GM06990 (cell line): ENCODE measurements around the gene NUP214.
"Not testable (repeated sequence)": the region's sequence is repeated elsewhere in the genome, so short reads cannot be mapped to it uniquely, and the experiment has no call there.

ENCODE experiments used
- DNase-seq: peaks from one replicate; pipeline ENCODE4 v3.0.0-alpha.2; 2011; ENCODE audit not compliant: insufficient read length; ENCODE audit errors: extremely low read depth
- H3K27me3 ChIP-seq: replicated peaks from 2 replicates; pipeline ENCODE4 v1.6.0; 2011; ENCODE audit warnings: low read length; ENCODE audit not compliant: control insufficient read depth, insufficient read depth
- H3K36me3 ChIP-seq: 2 replicates; pipeline ENCODE4 v1.5.1; 2011; ENCODE audit warnings: low read length; ENCODE audit not compliant: control insufficient read depth, insufficient read depth
- H3K4me3 ChIP-seq: replicated peaks from 2 replicates; pipeline ENCODE4 v1.5.1; 2011; ENCODE audit warnings: low read depth, mild to moderate bottlenecking, control low read depth, low read length
- CTCF ChIP-seq: IDR thresholded peaks from 2 replicates; pipeline ENCODE4 v1.5.1; 2011; ENCODE audit warnings: low read length, control low read depth, mild to moderate bottlenecking, inconsistent platforms; ENCODE audit not compliant: insufficient read depth, poor library complexity, severe bottlenecking

Gene NUP214

GRCh38 chr9:131240047-131240921, 114.9 kb downstream of the NUP214 start:
- H3K4me3 ChIP-seq, result no peak overlapping the region
- no peaks in the 10 kb centered on the region; the same call in 1 of the 2 replicates for H3K36me3 ChIP-seq
- DNase-seq, result no peak
- no peaks in the 10 kb centered on the region for H3K27me3 ChIP-seq
- TF ChIP-seq CTCF, result no peak

GRCh38 chr9:131244331-131244730, 118.9 kb downstream of the NUP214 start:
- not testable (repeated sequence) for DNase-seq, H3K4me3 ChIP-seq, H3K36me3 ChIP-seq

GRCh38 chr9:131246618-131247017, 121.2 kb downstream of the NUP214 start:
- Histone ChIP-seq H3K4me3 (no peak overlapping the region), H3K36me3 (no peaks in the 10 kb centered on the region), H3K27me3 (no peaks in the 10 kb centered on the region)
- TF ChIP-seq CTCF, result no peak
- no peak for DNase-seq

More at GRCh38 chr9:131244331-131244730, 118.9 kb downstream of the NUP214 start:
- H3K27me3 ChIP-seq, result not testable (repeated sequence)

GRCh38 chr9:131252120-131252519, 126.7 kb downstream of the NUP214 start:
- peak overlapping the region; percentile 52 for H3K4me3 ChIP-seq
- H3K36me3 ChIP-seq, result no peaks in the 10 kb centered on the region
- DNase-seq, result no peak
- no peaks in the 10 kb centered on the region for H3K27me3 ChIP-seq
- TF ChIP-seq CTCF, result no peak

- DNase-seq, result peak; percentile 66
- Histone ChIP-seq H3K36me3 (peaks cover 2% of the 10 kb centered on the region; the same call in 1 of the 2 replicates), H3K4me3 (no peak overlapping the region), H3K27me3 (no peaks in the 10 kb centered on the region)
- no peak for TF ChIP-seq CTCF
These were observed 128.6 kb downstream of the NUP214 start for GRCh38 chr9:131253891-131254491.

GRCh38 chr9:131254626-131255025, 129.2 kb downstream of the NUP214 start:
- H3K27me3 ChIP-seq, result no peaks in the 10 kb centered on the region
- DNase-seq, result no peak
- peaks cover 2% of the 10 kb centered on the region for H3K36me3 ChIP-seq
- H3K4me3 ChIP-seq, result no peak overlapping the region
- no peak for TF ChIP-seq CTCF
